Measurements from ENCODE around the gene SPRN.

DNA sequence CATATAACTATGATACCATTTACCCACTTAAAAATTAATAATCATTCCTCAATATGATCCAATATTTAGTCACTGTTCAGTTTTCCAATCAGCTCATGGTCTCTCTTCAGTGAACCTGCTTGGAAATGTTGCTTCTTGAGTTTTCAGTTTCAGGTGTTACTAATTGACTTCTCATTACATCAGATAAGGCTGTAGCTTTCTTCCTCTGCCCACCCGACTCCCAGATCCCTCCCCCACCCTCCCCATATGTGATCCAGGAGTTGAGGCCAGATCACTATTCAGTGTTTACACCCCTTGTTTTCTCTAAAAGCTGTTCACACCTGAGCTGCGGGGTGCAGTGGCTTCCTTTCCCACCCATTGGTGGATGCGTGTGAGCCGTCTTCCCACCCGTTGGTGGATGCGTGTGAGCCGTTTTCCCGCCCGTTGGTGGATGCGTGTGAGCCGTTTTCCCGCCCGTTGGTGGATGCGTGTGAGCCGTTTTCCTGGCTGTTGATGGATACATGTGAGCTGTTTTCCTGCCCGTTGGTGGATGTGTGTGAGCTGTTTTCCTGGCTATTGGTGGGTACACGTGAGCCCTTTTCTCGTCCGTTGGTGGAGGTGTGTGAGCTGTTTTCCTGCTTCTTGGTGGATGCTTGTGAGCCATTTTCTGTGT is 33.7 kb downstream of the SPRN start:
- TF ChIP-seq, protein P1, sequence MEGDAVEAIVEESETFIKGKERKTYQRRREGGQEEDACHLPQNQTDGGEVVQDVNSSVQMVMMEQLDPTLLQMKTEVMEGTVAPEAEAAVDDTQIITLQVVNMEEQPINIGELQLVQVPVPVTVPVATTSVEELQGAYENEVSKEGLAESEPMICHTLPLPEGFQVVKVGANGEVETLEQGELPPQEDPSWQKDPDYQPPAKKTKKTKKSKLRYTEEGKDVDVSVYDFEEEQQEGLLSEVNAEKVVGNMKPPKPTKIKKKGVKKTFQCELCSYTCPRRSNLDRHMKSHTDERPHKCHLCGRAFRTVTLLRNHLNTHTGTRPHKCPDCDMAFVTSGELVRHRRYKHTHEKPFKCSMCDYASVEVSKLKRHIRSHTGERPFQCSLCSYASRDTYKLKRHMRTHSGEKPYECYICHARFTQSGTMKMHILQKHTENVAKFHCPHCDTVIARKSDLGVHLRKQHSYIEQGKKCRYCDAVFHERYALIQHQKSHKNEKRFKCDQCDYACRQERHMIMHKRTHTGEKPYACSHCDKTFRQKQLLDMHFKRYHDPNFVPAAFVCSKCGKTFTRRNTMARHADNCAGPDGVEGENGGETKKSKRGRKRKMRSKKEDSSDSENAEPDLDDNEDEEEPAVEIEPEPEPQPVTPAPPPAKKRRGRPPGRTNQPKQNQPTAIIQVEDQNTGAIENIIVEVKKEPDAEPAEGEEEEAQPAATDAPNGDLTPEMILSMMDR (conservative IDR thresholded peaks at IDR 0.05 in 1 of 2, IDR thresholded peaks at IDR 0.05 in 1 of 2; ENCODE audit: low read depth in 1 of 2, low read length in 2 of 2) = no peak
- TF ChIP-seq EZH2 (IDR thresholded peaks at IDR 0.05; ENCODE audit: low read length, missing control alignments) = no peak
